Left kidney (tissue), 8 donors: ENCODE data around the gene PSTPIP1. TPM values are rescaled to one million over a fixed set of nuclear protein-coding genes. Genes with fewer than 3 reads are reported as not detected.
"Not testable (repeated sequence)": the region's sequence is repeated elsewhere in the genome, so short reads cannot be mapped to it uniquely, and the experiment has no call there.

Experiments
- DNase-seq: peaks from one replicate; pipeline ENCODE4 v3.0.0-alpha.2; 2013
- long read RNA-seq, 8 donors: transcript quantifications; one replicate each; lab custom pipeline, GENCODE V29; 2026
- polyA plus RNA-seq: library from polyadenylated mRNA; unstranded; fragments of 120-200 nt; gene quantifications from one replicate; pipeline ENCODE4 v1.2.1, GENCODE V29; 2013; ENCODE audit not compliant: insufficient read length

PSTPIP1 gene
- 1.4 TPM for polyA plus RNA-seq
- long read RNA-seq, donor 1, result 0 reads
- long read RNA-seq, donor 2, result 0 reads
- long read RNA-seq, donor 3, result 0 reads
- long read RNA-seq, donor 4, result 0 reads
- long read RNA-seq, donor 5, result 0 reads
- long read RNA-seq, donor 6, result 0 reads
- long read RNA-seq, donor 7, result 0 reads
- long read RNA-seq, donor 8, result 0 reads

DNA sequence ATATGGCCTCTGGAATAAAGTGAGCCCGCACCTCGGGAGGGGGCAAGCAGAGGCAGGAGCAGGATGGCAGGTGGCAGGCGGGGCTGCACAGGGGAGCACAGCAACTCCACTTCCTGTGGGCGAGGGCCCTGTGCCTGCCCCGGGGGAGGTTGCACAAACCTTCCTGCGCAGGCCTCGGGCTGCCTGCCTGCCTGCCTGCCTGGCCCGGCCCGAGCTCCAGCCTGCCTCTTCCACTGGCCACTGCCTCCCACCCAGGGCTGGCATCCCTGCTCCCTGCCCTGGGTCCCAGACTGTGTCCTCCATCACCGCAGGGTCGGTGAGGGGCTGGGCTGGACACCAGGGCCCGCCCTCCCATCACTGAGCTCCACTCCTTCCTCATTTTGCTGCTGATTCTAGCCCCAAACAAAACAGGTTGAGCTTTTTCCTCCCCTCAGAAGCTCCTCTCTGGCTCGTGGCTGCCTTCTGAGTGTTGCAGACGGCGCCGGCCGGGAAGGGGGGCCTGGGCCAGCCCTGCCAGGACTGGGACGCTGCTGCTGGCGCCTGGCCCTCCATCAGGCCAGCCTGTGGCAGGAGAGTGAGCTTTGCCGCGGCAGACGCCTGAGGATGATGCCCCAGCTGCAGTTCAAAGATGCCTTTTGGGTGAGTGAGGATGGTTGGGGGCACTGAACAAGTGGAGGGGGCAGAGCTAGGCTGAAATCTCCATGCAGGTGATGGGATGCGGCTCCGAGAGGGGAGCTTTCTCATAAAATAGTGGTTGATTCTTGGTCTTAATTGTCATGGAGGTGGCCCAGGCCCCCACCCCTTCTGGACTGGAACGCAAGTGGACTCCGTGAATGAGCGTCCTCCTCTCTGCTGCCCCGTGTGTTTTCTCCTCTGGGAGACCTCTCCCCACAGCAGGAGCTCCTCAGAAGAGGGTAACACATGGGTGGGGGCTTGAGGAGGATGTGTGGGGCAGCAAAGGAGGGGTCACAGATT, at the start of gene PSTPIP1:
Gene PSTPIP1 (plus strand): TSS at position 156 of the 975 bp plus-strand sequence. CDS start 448 bp downstream, at position 604.
- DNase-seq, result no peak

DNA sequence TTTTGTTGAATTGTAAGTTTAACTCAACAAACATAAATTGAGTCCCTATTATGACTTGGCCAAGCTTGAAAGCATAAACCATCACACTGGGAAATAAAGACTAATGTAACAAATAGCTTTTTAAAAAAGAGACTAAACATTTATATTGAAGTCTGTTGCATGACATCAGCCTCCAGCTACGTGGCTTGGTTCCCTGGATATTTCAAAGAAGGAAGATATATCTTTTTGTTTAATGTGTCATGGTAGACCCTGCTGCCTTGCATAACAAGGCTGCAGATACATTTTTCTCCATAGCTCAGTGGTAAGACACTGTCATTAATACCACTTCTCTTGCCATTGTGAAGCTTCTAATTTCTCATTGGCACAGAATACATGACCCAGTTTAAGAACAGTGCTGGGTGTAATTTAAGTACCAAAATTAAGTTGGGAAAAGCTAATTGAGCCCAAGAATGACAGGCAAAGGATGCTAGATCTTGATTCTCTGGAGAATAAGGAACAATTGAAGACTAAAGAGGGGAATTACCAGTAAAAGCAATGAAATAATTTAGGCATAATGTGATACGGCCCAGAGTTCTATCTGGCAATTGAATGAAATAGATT, 49.3 kb upstream of the PSTPIP1 start:
- no peak for DNase-seq

DNA sequence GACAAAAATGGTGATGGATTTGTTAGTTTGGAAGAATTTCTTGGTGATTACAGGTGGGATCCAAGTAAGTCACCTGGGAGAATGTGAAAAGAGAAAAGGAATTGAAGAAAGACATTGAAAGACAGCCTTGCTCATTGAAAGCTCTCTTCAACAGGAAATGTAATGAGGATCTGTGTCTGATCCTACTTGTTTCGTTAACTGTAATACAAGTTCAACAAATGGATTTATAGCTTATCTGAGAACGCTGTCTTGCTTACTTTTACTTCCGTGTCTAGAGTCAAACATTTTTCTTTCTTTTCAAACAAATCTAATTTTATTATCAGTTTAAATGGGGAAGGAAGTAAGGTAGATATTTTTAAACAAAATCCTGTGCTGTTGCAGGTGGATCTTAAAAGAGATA, 47.5 kb upstream of the PSTPIP1 start:
- no peak for DNase-seq

DNA sequence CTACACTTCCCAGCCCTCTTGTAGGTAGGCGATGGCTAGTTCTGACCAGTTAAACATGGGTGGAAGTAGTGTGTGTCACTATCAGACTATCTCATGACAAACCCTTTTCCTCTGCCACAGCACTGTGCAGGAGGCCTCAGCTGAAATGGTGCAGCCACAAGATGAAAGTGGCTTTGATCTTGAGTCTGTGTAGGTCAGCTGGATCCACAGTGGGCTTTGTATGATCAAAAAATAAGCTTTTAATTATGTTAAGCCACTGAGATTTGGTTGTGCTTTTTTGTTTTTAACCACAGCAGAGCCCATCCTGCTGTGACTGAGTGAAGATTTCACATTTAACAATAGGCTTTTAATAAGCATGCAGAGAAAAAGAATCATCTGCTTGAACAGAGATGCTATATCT, 43.7 kb upstream of the PSTPIP1 start:
- no peak for DNase-seq

DNA sequence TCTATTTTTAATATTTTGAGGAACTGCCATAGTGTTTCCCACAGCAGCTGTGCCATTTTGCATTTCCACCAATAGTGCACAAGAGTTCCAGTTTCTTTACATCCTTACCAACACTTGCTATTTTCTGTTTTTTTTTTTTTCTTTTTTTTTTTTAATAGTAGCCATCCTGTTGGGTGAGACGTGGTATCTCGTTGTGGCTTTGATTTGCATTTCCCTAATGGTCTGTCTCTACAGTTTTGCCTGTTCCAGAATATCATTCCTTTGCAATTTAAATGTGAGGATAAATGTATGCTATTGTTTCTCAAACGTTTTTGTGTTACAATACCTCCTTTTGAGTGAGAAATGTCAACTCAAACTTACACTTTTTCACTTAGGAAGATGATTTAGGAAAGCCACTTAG, 41.0 kb upstream of the PSTPIP1 start:
- DNase-seq, result no peak

DNA sequence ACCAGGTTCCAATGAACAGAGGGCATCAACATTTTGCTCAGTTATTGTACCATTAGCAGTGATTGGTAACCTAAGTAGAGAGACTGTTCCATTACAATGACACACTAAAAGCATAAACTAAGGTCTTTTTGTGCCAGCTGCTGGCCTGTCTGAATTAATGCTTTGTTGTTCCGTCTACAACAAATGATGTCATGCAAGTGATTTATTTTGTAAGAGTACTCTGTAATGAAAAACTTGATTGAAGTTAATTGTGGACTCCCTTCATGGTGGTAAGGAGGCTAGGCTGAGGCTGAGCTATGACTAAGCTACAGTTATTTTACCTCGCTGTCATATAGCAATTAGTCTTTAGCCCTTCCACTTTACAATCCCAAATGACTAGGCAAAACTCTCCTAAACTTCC, 40.2 kb upstream of the PSTPIP1 start:
- no peak for DNase-seq

DNA sequence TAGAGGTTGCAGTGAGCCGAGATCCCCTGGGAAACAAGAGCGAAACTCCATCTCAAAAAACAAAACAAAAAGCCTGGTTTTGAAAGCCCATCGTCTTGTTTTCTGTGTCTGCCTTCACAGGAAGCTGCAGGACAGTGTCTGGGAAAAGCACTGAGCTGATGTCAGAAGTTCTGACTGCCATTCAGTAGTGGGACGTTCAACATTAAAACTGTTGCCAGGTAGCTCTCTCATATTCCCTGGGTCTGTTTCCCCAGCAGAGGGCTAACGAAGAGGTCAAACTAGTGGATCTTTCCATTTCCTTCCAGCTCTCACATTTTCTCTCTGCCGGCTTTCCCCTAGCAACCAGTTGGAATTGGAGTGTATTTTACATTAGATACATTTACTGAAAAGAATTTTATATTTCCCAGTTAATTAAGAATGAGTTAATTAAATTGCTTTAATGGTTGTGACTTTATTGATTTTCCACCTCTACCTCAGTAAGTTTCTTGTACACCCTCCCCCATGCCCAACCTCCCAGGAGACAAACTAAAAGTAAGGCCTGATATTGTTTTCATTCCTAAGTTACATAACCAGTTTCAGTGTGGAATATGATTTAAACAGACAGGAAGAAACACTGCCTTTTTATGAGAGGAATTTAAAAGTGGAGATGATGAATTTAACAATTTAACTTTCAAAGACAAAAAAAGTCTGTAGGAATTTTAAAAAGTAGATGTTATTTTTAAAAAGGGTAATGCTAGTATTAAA, 33.5 kb upstream of the PSTPIP1 start:
- no peak for DNase-seq

DNA sequence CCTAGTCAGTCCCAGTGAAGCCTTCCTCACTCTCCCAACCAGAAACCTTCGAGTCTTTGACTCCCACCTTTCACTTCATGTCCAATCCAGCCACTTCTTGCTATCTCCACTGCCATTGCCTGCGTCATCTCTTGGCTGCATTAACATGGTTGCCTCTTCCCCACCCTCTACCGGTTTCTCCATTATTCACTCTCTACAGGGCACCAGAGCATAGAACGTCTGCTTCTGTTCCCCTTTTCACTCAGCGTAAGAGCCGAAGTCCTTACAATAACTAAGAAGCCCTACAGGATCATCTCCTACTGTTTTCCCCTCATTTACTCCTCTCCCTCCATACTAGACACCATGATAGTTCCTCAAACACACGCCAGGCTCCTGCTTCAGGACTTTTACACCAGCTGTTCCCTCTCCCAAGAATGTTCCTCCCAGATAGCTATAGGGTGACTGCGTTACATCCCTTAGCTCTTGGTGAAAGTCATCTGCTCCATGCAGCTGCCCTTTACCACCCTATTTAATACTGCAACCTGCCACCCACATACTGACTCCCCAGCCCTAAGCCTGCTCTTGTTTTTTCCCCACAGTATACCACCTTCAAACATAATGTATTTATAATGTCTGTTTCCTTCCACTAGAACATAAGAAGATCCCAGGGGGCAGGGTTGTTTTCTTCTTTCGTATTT, 32.5 kb upstream of the PSTPIP1 start:
- no peak for DNase-seq

DNA sequence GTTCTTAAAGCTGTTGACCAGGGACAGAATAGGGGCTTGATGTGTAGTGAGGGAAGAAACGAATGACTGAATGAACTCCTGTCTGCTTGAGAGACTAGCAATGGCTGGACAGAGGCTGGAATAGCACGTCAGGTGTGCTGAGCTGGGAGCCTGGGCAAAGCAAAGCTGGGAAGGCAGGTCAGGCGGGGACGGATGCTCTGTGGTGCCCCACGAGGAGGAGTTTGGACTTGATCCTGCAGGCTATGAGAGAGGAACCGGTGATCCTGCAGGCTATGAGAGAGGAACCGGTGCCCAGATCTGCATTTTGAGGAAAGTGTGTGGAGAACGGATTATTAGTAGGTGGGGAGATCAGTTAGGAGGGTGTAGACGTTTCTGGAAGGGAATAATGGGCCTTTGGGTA, 31.3 kb upstream of the PSTPIP1 start:
- DNase-seq, result no peak

DNA sequence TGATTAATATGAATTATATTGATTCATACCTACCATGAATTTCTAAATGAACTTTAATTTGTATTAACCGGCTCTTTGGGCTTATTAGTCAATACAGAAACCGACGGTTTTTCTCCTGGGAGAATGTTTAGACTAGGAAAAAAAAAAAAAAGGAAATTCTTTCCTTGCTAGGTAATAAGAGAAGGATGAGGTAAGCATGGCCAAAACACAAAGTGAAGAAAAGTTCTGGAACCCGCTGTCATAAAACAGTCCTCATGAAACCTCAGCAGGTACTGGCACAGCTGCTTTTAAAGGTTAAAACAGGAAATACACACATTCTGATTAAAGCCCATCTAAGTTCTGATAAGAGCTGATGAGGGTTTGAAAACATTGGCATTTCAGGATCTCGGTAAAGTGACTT, 30.8 kb upstream of the PSTPIP1 start:
- no peak for DNase-seq

DNA sequence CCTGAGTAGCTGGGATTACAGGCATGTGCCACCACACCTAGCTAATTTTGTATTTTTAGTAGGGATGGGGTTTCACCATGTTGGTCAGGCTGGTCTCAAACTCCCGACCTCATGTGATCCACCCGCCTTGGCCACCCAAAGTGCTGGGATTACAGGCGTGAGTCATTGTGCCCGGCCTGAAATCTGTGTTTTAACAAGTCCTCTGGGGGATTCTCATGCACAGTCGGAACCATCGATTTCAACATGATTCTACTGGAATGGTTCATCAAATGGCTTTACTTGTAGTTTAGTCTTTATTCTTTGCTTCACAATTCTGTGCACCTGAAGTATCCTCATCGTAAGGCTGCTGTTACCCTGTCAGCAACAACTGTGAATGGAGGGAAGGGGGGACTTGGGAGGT, 28.9 kb upstream of the PSTPIP1 start:
- DNase-seq, result not testable (repeated sequence)

DNA sequence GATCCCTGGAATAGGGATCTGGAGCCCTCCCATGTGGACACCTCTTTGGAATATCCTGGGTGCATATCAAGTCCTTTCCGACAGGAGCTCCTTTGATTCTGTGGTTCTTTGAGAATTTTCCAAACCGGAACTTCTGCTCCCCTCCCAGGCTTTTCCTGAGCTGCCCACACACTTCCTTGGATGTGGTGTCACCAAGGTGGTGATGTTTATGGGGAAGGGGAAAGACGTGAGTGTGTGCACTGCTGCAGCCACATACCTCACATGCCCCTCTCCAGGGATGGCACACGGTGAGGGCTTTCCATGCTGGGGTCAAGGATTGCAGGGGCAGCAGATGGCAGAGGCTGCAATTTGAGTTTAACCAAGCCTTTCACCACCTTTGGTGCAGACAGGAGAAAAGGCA, 27.9 kb upstream of the PSTPIP1 start:
- no peak for DNase-seq

DNA sequence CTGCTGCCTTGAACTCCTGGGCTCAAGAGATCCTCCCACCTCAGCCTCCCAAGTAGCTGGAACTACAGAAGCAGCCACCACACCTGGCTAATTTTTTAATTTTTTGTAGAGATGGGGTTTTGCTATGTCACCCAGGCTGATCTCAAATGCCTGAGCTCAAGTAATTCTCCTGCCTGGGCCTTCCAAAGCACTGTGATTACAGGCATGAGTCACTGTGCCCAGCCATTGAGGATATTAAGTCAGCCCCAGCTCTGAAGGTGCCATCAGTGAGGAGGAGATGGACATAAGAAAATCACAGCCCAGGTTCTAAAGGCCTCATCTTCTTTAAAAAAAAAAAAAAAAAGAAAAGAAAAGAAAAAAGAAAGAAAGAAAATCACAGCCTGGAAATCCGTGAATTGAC, 26.6 kb upstream of the PSTPIP1 start:
- DNase-seq, result no peak

DNA sequence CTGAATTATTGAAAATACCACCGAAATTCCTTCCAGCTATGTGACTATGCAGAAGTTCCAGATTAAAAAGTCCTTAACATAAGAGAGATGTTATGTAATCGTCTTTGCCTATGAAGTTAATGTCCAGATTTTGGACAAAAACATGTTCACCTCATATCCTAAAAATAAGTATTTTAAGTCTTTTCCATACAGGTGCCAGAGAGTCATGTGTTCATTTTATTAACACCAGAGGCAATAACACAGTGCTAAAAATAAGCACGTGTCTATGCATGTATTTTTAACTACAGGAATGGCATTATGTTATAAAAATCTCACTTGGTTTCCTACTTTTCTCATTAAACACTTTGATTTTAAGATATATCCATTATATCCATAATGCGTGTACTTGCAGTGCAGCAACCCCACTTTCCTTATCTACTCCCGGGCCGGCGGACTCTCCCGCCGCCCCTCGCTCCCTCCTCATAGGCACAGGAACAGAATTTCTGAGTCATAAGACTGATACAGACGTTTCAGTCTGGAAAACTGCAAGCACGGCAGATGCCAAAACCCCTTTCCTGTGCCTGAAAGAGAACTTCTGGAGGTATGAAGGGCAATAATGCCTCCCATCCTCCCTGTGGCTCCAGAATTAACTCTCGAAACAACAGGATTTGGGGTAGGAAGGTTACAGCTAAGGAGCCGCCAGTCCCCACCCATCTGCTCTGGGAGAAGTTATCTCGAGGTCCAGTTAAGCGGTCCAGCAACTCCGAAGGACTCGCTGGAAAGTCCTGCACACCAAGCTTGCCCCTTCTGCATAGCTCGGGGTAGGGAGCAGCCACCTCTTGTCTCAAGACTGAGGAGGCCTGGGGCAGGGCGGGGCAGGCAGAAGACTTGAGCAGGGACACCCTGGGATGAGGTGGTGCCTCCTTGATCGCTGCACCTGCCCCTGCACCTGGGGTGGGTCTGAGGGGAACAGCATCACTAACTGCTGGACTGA, 22.3 kb upstream of the PSTPIP1 start:
- DNase-seq, result no peak

DNA sequence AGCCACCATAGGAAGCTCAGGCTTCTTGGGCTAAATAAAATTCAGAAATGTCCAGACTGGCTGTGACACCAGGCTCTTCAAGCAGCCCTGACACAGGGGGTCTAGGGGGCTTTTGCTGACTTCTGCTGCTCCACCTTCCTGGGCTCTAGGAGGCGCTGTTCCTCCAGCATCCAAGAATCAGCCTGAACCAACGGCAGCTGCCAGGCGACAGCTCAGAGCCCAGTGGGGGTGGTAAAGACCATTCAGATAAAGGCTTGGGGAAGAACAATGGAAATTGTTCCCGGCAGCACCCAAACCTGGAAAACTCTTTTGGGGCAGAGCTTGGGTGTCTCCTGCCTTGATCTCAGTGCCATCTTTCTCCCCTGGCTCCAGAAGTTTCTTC, 21.6 kb upstream of the PSTPIP1 start:
- no peak for DNase-seq

DNA sequence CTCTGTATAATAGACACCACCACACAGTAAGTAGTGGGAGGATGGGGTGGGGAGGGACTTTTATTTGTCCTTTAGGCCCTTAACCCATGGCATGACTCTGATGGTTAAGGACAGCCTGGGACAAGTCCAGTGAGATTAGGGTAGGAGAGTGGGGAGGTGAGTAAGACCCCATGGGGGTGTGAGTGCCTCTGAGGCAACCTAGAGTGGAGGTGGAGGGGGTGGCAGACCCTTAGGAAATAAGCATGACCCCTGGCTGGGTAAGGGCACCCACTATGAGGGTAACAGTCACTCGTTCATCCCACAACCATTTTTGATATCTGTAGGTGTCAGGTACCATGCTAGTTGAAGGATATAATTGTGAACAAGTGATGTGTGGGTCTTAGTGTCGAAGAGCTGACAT, 21.0 kb upstream of the PSTPIP1 start:
- no peak for DNase-seq

DNA sequence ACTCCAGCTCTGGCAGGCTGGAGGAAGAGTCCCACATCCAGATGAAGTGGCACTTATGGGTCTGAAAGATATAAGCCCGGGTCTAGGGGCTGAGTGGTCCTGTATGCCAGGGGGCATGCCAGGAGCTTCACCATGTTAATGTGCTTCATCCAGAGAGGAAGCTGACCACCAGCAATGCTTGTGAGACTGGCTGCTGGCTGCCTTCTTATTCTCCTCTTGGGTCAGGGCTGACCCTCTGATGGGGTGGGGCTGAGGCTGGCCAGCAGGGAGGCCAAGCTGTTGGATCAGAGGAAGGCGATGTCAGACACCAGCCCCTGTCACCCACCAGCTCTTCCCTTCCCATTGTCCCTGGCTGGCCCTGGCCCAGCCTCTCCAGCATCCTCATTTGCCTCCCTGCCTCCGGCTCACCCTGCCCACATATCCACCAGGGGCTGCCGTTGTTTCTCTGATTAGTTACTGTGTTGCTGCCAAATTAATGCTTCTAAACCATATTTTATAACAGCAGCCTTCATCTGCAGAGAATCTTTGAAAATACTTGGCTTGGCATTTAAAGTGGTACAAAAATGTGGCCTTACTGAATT, 20.4 kb upstream of the PSTPIP1 start:
- DNase-seq, result no peak

DNA sequence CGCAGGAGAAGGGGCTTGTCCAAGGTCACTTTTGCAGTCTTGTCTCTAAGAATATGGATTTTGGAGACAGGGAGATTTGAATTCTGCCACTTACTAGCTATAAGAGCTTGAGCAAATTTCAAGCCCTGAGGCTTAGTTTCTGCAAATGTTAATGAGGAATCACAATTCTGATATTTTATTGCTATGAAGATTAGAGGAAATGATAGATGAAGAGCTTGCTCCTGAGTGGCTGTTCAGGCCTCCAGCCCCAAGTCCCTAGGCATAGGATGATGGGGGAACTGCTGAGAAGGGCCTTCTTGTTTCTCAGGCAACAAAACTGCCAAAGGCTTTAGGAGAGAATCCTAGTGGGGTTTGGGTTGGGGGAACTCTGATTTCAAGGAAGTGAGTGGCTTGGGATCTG, 18.8 kb upstream of the PSTPIP1 start:
- no peak for DNase-seq

DNA sequence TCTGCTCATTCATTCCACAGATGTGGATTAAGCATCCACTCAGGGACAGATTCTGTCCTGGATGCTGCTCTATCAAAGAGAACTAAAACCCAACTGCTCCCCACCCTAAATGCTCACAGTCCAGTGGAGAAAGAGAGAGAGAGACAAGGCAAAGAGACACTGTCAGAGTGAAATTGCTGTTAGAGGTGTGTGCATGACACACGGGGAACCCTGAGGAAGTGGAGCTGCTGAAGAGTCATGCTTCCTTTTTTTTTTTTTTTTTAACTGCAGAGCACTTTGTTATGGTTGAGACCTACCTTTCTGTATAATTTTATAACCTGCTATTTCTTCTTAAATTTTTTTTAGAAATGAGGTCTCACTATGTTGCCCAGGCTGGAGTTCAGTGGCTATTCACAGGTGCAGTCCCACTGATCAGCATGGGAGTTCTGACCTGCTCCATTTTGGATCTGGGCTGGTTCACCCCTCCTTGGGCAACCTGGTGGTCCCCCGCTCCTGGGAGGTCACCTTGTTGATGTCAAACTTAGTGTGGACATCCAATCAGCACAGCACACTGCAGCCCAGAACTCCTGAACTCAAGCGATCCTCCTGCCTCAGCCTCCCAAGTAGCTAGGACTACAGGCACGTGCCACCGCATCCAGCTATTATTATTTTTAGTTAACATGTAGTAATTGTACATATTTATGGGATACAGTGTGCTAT, 18.2 kb upstream of the PSTPIP1 start:
- DNase-seq, result no peak
